SU-DHL-6 (cell line): ENCODE data around the gene ICE1.

Experiments
- CTCF ChIP-seq: fragments of 200-600 bp; sonication (generic); IDR thresholded peaks from one replicate; pipeline ENCODE4 v1.5.1; 2017; ENCODE audit warnings: antibody characterized with exemption, mild to moderate bottlenecking, low read length, moderate library complexity; ENCODE audit not compliant: insufficient read depth, poor library complexity, severe bottlenecking
- EZH2phosphoT487 ChIP-seq: fragments of 200-600 bp; sonication (generic), shearing (Covaris generic); conservative IDR thresholded peaks from 2 replicates; pipeline ENCODE4 v1.6.1; 2018; ENCODE audit warnings: mild to moderate bottlenecking, antibody characterized with exemption, low read length, moderate library complexity, mixed read lengths

GRCh38 chr5:5416733-5417132 is 5.7 kb upstream of the ICE1 start:
- no peak for TF ChIP-seq CTCF
- TF ChIP-seq EZH2phosphoT487: no peak
